ENCODE measurements around the gene E2F4.

The E2F4 gene

GRCh38 chr16:67194260-67194659, 2.3 kb downstream of the E2F4 start:
- no peak for DNase-seq

GRCh38 chr16:67195676-67196075, 3.7 kb downstream of the E2F4 start:
- no peak for DNase-seq

DNA sequence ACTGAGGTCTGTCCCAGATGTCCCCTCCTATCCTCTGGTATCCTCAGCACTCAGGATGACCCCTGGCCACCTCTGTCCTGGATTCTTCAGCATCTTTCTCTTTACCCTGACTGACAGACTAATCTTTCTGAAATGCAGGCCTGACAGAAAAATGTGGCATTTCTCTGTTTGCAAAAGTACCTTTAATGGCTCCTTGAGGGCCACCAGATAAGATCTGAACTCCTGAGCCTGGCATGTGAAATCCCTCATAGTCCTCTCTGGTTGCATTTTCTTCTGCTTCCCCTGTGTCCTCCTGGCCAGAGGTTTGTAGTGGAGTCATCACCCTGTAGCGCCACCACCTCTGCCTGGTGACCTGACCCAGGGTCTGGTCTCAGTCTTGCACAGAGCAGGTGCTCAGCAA, 4.9 kb downstream of the E2F4 start:
- DNase-seq = no peak

GRCh38 chr16:67197704-67198103, 5.7 kb downstream of the E2F4 start:
- DNase-seq = no peak

- no peak for DNase-seq
These were observed 6.3 kb downstream of the E2F4 start for GRCh38 chr16:67198238-67198734.

DNA sequence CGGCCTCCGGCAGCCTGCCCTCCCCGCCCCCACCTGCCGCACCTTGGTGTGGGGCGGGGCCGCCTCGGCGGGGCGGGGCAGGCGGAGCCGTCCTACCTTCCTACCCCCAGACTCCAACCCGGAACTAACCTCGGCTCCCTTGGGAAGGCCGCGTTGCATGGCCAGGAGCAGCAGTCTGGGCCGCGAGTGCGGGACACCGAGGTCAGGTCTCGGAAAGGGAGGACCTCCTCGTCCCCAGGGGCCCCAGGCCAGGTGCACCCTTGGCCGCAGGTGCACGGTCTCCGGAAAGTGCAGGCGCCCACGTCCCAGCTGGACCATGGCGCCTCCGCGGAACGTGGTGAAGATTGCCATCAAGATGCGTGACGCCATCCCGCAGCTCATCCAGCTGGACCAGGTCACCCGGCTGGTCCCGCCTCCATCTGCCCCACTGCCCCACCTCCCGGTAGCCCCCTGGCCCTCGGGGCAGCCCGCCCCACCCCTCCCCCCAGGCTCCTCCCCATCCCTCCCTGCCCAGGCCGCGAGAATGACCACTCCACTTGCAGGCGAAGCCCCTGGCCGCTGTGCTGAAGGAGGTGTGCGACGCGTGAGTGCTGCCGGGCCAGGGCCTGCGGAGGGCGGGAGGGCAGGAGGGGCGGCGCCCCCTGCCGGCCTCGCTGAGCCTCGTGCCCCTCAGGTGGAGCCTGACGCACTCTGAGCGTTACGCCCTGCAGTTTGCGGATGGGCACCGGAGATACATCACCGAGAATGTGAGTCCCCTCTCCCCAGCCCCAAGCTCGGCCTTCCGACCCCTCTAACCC, 7.3 kb downstream of the E2F4 start, which contains the start of gene ELMO3:
Gene ELMO3, plus strand, starts transcription at position 121 of the 797 bp plus-strand sequence. Its CDS starts 196 bp downstream, at position 317.
- DNase-seq = no peak

- DNase-seq = no peak
These were observed 7.8 kb downstream of the E2F4 start for GRCh38 chr16:67199808-67200198.

DNA sequence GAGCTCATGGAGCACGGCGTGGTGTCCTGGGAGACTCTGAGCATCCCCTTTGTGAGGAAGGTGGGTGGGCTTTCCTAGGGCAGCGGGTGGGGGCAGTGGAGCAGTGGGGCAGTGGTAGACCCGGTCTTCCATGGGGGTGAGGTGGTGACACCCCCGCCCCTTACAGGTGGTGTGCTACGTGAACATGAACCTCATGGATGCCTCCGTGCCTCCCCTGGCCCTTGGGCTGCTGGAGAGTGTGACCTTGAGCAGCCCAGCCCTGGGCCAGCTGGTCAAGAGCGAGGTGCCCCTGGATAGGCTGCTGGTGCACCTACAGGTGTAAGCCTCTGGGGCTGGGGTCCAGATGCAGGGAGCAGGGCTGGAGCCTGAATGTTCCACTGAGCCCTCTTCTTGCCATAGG, 8.5 kb downstream of the E2F4 start:
- no peak for DNase-seq

DNA sequence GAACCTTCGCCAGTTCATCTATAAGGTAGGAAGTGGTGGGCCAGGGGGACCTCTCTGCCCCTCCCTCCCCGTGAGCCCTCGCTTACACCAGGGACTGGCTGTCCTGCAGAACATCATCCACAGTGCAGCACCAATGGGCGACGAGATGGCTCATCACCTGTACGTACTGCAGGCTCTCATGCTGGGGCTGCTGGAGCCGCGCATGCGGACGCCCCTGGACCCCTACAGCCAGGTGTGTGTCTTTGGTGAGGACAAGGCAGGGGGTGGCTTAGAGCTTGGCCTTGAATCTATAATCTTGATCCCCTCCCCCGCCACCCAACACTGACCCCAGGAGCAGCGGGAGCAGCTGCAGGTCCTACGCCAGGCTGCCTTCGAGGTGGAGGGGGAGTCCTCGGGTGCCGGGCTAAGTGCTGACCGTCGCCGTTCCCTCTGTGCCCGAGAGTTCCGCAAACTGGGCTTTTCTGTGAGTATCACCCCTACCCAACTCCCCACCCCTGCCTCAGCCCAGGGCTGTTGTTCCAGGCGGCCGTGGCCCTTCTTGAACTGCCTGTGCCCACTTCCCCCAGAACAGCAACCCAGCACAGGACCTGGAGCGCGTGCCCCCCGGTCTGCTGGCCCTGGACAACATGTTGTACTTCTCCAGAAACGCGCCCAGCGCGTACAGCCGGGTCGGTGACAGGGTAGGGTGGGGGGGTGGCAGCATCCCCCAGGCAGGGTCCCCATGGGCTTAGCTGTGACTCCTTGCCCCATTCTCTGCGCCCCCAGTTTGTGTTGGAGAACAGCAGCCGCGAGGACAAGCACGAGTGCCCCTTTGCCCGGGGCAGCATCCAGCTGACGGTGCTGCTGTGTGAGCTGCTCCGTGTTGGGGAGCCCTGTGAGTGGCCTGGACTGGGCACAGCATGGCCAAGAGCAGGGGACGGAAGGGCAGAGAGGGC, 9.7 kb downstream of the E2F4 start:
- no peak for DNase-seq

- DNase-seq = no peak
These were observed 10.5 kb downstream of the E2F4 start for GRCh38 chr16:67202426-67202825.

- no peak for DNase-seq
These were observed 11.1 kb downstream of the E2F4 start for GRCh38 chr16:67202956-67203493.

- no peak for DNase-seq
These were observed 12.1 kb downstream of the E2F4 start for GRCh38 chr16:67204076-67204475.

GRCh38 chr16:67206129-67206837, 14.3 kb downstream of the E2F4 start:
- no peak for DNase-seq

DNA sequence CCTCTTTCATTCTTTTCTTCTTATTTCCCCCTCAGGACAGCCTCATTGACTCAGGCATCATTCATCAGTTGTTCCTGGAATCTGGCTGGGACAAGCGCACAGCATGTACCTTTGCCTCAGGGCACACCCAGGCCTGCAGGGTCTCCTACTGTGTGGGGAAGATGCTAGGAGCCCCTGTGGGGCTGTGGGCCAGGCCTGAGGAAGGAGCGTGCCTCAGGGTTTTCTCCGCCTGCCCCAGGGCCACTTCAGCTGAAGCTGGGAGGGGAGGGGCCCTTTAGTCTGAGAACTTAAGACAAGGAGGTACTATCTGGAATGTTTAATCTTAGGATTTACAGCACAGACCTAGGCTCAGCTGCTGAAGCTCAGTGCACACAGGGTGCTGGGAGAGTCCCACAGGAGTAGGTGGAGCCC, 14.9 kb downstream of the E2F4 start:
- DNase-seq = no peak

GRCh38 chr16:67207249-67208091, 15.5 kb downstream of the E2F4 start:
- DNase-seq = no peak

- DNase-seq = no peak
These were observed 16.4 kb downstream of the E2F4 start for GRCh38 chr16:67208154-67208896.

DNA sequence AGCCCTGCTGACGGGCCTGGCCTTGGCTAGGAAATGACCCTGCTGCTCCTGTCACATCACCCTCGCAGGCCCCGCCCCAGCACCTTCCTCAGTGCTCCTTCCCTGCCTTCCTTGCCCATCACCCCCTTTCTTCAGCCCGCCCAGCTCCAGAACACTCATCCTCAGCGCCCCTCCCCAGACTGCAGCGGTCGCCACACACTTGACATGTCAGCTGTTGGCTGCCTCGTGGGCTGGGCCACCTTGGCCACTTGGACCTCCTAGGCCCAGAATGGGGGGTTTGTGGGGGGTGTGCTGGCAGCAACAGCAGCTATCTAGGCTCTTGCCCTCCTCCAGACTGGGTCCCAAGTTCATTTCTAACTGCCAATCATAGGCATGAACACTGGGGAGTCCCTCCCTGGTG, 17.6 kb downstream of the E2F4 start:
- no peak for DNase-seq

DNA sequence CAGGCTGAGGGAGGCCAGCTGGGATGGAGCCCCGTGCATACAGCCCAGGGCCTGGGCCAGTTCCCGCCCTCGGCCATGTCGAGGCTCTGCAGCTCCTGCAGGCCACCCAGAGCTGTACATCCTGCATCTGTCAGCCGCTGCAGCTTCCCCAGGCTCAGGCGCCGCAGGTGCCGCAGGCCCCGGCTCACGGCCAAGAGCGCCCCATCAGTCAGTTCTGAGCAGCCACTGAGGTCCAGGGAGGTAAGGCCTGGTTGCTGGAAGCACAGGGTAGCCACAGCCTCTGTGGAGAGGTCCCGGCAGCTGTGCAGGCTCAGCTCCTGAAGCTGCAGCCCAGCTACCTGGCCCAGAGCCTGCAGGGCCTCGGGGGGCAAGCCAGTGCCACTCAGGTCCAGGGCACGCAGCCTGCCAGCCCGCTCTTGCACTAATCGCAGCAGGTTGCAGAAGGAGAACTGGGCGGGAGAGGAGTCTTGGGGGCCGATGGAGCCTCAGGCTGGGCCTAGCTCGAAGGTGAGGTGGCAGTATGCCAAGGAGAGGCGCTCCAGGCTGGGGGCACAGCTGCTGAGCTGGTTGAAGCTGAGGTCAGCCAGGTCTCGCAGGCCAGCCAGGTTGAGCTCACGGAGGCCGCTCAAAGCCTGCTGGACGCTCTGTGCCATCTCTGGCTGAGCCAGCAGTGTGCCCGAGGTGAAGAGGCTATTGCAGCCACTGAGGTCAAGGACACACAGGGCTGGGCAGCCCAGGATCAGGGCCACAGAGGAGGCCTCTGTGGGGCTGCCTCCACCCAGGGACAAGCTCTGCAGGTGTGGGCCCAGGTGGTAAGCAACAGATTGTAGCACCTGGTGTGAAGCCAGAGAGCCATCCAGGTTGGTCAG, 18.3 kb downstream of the E2F4 start:
- DNase-seq = no peak

GRCh38 chr16:67211674-67212073, 19.7 kb downstream of the E2F4 start:
- no peak for DNase-seq

DNA sequence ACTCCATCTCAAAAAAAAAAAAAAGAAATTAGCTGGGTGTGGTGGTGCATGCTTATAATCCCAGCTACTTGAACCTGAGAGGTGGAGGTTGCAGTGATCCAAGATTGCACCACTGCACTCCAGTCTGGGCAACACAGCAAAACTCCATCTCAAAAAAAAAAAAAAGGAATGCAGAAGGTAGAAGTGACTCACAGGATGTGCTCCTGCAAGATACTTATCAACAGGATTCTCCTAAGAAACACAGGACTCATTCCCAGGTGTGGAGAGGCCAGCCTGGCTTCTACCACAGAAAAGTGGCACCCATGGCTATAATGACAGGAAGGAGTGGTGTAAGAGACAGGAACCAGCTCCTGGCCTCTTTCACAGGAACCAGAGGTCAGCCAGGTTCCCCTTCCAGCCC, 20.8 kb downstream of the E2F4 start:
- no peak for DNase-seq
